SW 1271 (cell line): ENCODE measurements around the gene CYP27C1.

Experiments
- DNase-seq, 2 experiments: peaks; one replicate each; lab custom pipeline; 2025; lab: John Stamatoyannopoulos, UW

The CYP27C1 gene

GRCh38 chr2:127193164-127193966 lies 26.7 kb downstream of the CYP27C1 start:
- no peak for DNase-seq

GRCh38 chr2:127191331-127192219 lies 28.5 kb downstream of the CYP27C1 start:
- DNase-seq: no peak

- DNase-seq: no peak
These were observed 31.3 kb downstream of the CYP27C1 start for GRCh38 chr2:127188797-127189196.

- DNase-seq: no peak
These were observed 32.3 kb downstream of the CYP27C1 start for GRCh38 chr2:127187831-127188230.

GRCh38 chr2:127187081-127187775 lies 32.9 kb downstream of the CYP27C1 start:
- no peak for DNase-seq

- no peak for DNase-seq
These were observed 34.4 kb downstream of the CYP27C1 start for GRCh38 chr2:127185705-127186104.

- no peak for DNase-seq
These were observed 35.0 kb downstream of the CYP27C1 start for GRCh38 chr2:127185093-127185492.

GRCh38 chr2:127183771-127184170 lies 36.3 kb downstream of the CYP27C1 start:
- no peak for DNase-seq

- no peak for DNase-seq
These were observed 37.3 kb downstream of the CYP27C1 start for GRCh38 chr2:127182626-127183458.

GRCh38 chr2:127181851-127182250 lies 38.2 kb downstream of the CYP27C1 start:
- no peak for DNase-seq

- no peak for DNase-seq
These were observed 40.3 kb downstream of the CYP27C1 start for GRCh38 chr2:127179766-127180165.

- DNase-seq: no peak
These were observed 42.4 kb downstream of the CYP27C1 start for GRCh38 chr2:127177617-127178263.

- no peak for DNase-seq
These were observed 43.5 kb downstream of the CYP27C1 start for GRCh38 chr2:127176371-127177311.

- no peak for DNase-seq
These were observed 44.2 kb downstream of the CYP27C1 start for GRCh38 chr2:127175751-127176354.

- DNase-seq: no peak
These were observed 44.9 kb downstream of the CYP27C1 start for GRCh38 chr2:127175041-127175721.

- DNase-seq: no peak
These were observed 45.5 kb downstream of the CYP27C1 start for GRCh38 chr2:127174640-127175039.

- no peak for DNase-seq
These were observed 46.0 kb downstream of the CYP27C1 start for GRCh38 chr2:127174136-127174535.

- no peak for DNase-seq
These were observed 47.0 kb downstream of the CYP27C1 start for GRCh38 chr2:127173057-127173456.

- DNase-seq: no peak
These were observed 47.8 kb downstream of the CYP27C1 start for GRCh38 chr2:127172306-127172705.
